A673 (cell line): ENCODE results near the gene PKM.

Experiments used
- EZH2 ChIP-seq: fragments of 200-600 bp; sonication (generic); IDR thresholded peaks from 2 replicates; pipeline ENCODE4 v1.6.1; 2017; ENCODE audit warnings: borderline replicate concordance, low read depth, mild to moderate bottlenecking, mixed read lengths, antibody characterized with exemption, low read length; ENCODE audit not compliant: poor library complexity, severe bottlenecking
- TF ChIP-seq, protein P1 (sequence below): fragments of 300-800, 200-600 bp; sonication (generic); conservative IDR thresholded peaks from 2 replicates; pipeline ENCODE4 v1.5.1; 2017; ENCODE audit warnings: low read depth, mild to moderate bottlenecking, antibody characterized with exemption, low read length, moderate library complexity, mixed read lengths

- TF ChIP-seq, protein P1, sequence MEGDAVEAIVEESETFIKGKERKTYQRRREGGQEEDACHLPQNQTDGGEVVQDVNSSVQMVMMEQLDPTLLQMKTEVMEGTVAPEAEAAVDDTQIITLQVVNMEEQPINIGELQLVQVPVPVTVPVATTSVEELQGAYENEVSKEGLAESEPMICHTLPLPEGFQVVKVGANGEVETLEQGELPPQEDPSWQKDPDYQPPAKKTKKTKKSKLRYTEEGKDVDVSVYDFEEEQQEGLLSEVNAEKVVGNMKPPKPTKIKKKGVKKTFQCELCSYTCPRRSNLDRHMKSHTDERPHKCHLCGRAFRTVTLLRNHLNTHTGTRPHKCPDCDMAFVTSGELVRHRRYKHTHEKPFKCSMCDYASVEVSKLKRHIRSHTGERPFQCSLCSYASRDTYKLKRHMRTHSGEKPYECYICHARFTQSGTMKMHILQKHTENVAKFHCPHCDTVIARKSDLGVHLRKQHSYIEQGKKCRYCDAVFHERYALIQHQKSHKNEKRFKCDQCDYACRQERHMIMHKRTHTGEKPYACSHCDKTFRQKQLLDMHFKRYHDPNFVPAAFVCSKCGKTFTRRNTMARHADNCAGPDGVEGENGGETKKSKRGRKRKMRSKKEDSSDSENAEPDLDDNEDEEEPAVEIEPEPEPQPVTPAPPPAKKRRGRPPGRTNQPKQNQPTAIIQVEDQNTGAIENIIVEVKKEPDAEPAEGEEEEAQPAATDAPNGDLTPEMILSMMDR: no peak
- no peak for TF ChIP-seq EZH2
Measured at GRCh38 chr15:72265031-72265430, 34.0 kb upstream of the PKM start.
